HepG2 (cell line): Measurements from ENCODE around the gene BSG. TPM values are rescaled to one million over a fixed set of nuclear protein-coding genes. Genes with fewer than 3 reads are reported as not detected.

Experiments used
- CEBPG ChIP-seq: IDR thresholded peaks from 2 replicates; pipeline ENCODE4 v1.6.1; 2016
- DMAP1 ChIP-seq: IDR thresholded peaks from 2 replicates; pipeline ENCODE4 v1.6.1; 2016
- ESRRA ChIP-seq: sonication (generic); formaldehyde crosslinking; IDR thresholded peaks from 2 replicates; pipeline ENCODE4 v1.5.1; 2020; ENCODE audit warnings: mild to moderate bottlenecking, low read depth, missing genetic modification reagents
- FOXK2 ChIP-seq: fragments of 450-650 bp; IDR thresholded peaks from 2 replicates; pipeline ENCODE4 v1.6.1; 2016
- GABPB1 ChIP-seq: IDR thresholded peaks from 2 replicates; pipeline ENCODE4 v1.6.1; 2016; ENCODE audit warnings: mild to moderate bottlenecking, missing genetic modification reagents, moderate library complexity, missing compliant biosample characterization
- HNF4G ChIP-seq, 2 experiments: sonication (generic) in 1 of 2; formaldehyde crosslinking in 1 of 2; IDR thresholded peaks; 2 replicates each; pipeline versions ENCODE4 v1.4.0 to v1.6.1; 2011 to 2020; ENCODE audit warnings: borderline replicate concordance in 2 of 2, low read depth in 2 of 2, mild to moderate bottlenecking in 2 of 2, low read length in 1 of 2, missing genetic modification reagents in 1 of 2, moderate library complexity in 1 of 2
- MIXL1 ChIP-seq: IDR thresholded peaks from 2 replicates; pipeline ENCODE4 v1.6.1; 2016
- NCOA5 ChIP-seq: sonication (generic); formaldehyde crosslinking; IDR thresholded peaks from 2 replicates; pipeline ENCODE4 v1.4.0; 2020; ENCODE audit warnings: missing genetic modification reagents
- PITX1 ChIP-seq: sonication (generic); formaldehyde crosslinking; IDR thresholded peaks from 2 replicates; pipeline ENCODE4 v1.5.1; 2020; ENCODE audit warnings: mild to moderate bottlenecking, missing genetic modification reagents
- ZBTB3 ChIP-seq: sonication (generic); formaldehyde crosslinking; IDR thresholded peaks from 2 replicates; pipeline ENCODE4 v1.4.0; 2020; ENCODE audit warnings: low read depth, mild to moderate bottlenecking, moderate library complexity, missing genetic modification reagents, borderline replicate concordance
- ZBTB7A ChIP-seq: sonication (generic); formaldehyde crosslinking; IDR thresholded peaks from 2 replicates; pipeline ENCODE4 v1.8.0; 2022; ENCODE audit warnings: mild to moderate bottlenecking, missing genetic modification reagents
- ZFP41 ChIP-seq: sonication (generic); formaldehyde crosslinking; IDR thresholded peaks from 2 replicates; pipeline ENCODE4 v1.4.0; 2020; ENCODE audit warnings: mild to moderate bottlenecking, missing genetic modification reagents, borderline replicate concordance
- ZFP90 ChIP-seq: sonication (generic); formaldehyde crosslinking; IDR thresholded peaks from 2 replicates; pipeline ENCODE4 v1.8.0; 2022; ENCODE audit warnings: missing genetic modification reagents, mild to moderate bottlenecking, inconsistent platforms, borderline replicate concordance
- ZFYVE20 ChIP-seq: sonication (generic); formaldehyde crosslinking; IDR thresholded peaks from 2 replicates; pipeline ENCODE4 v1.8.0; 2023; ENCODE audit warnings: low read depth, mild to moderate bottlenecking, moderate library complexity, missing genetic modification reagents, borderline replicate concordance
- ZNF256 ChIP-seq: sonication (generic); formaldehyde crosslinking; conservative IDR thresholded peaks from 2 replicates; pipeline ENCODE4 v1.4.0; 2020; ENCODE audit warnings: missing genetic modification reagents
- ZNF354B ChIP-seq: sonication (generic); formaldehyde crosslinking; IDR thresholded peaks from 2 replicates; pipeline ENCODE4 v1.8.0; 2022; ENCODE audit warnings: mild to moderate bottlenecking, missing genetic modification reagents
- ZNF75D ChIP-seq: sonication (generic); formaldehyde crosslinking; IDR thresholded peaks from 2 replicates; pipeline ENCODE4 v1.8.1; 2023; ENCODE audit warnings: missing genetic modification reagents, mild to moderate bottlenecking, borderline replicate concordance
- polyA plus RNA-seq, 8 experiments: library from polyadenylated mRNA; depleted of rRNA in 3 of 8; stranded (reverse) in 7 of 8; unstranded in 1 of 8; fragments of >200 nt; fragmentation: Illumina TruSeq in 4 of 8; extraction: Trizol in 4 of 8; gene quantifications; 2 replicates each; pipeline versions ENCODE4 v1.2.1 to v1.2.3, GENCODE V29; 2011 to 2016; ENCODE audit warnings: low read depth in 4 of 8, missing spikeins in 1 of 8, mixed read lengths in 1 of 8; ENCODE audit not compliant: insufficient read depth in 1 of 8
- total RNA-seq, 5 experiments: library from RNA; depleted of rRNA; stranded (reverse); fragments of >200 nt; fragmentation: Illumina TruSeq; extraction: Trizol; gene quantifications; 2 replicates each; pipeline ENCODE4 v1.2.3, GENCODE V29; 2016; ENCODE audit warnings: low read depth in 1 of 5
- TF ChIP-seq, protein P1 (sequence below): sonication (generic); formaldehyde crosslinking; IDR thresholded peaks from 2 replicates; pipeline ENCODE4 v1.4.0; 2020; ENCODE audit warnings: missing genetic modification reagents
- TF ChIP-seq, protein P2 (sequence below): IDR thresholded peaks from 2 replicates; pipeline ENCODE4 v1.6.1; 2012; ENCODE audit warnings: low read length, improper control_type of control experiment
- TF ChIP-seq, protein P3 (sequence below): sonication (generic); formaldehyde crosslinking; IDR thresholded peaks from 2 replicates; pipeline ENCODE4 v1.4.0; 2020; ENCODE audit warnings: missing genetic modification reagents
- TF ChIP-seq, protein P4 (sequence below): sonication (generic); IDR thresholded peaks from 2 replicates; pipeline ENCODE4 v1.6.1; 2016; ENCODE audit warnings: low read depth, borderline replicate concordance
- TF ChIP-seq, protein P5 (sequence below): sonication (generic); formaldehyde crosslinking; conservative IDR thresholded peaks from 2 replicates; pipeline ENCODE4 v1.4.0; 2020; ENCODE audit warnings: missing genetic modification reagents

Gene BSG
- total and polyA plus RNA-seq, 2 of the 13 experiments (the other 11 are each of a cell fraction or from before 2014, with no cell fraction given): 309 to 754 TPM

DNA sequence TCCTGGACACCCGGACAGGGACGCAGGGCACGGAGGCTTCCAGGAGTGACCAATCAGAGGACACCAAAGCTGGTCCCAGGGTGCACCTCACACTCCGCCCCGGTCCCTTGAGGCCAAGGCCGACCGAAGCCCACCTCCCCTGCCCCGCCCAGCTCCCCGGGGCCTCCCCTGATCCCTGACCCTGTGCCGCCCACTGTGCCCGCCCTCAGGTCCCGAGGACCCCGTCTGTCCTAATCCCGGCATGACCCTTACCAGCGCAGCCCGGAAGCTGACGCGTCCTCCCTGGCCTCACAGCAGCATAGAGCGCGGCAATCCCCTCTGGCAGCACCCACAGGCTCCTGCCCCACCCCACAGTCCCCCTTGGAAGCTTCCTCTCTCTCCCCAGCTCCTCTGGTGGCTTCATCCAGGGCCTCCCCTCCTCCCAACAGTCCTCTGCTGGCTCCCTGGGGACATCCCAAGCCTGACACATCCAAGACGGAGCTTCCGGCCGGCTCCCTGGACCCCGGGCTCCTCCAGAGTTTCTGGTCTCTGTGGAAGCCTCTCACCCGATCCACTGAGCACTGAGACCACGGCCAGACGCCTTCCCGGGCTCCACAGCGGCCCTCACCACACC is 48.2 kb upstream of the BSG start (continued):
- TF ChIP-seq, protein P1, sequence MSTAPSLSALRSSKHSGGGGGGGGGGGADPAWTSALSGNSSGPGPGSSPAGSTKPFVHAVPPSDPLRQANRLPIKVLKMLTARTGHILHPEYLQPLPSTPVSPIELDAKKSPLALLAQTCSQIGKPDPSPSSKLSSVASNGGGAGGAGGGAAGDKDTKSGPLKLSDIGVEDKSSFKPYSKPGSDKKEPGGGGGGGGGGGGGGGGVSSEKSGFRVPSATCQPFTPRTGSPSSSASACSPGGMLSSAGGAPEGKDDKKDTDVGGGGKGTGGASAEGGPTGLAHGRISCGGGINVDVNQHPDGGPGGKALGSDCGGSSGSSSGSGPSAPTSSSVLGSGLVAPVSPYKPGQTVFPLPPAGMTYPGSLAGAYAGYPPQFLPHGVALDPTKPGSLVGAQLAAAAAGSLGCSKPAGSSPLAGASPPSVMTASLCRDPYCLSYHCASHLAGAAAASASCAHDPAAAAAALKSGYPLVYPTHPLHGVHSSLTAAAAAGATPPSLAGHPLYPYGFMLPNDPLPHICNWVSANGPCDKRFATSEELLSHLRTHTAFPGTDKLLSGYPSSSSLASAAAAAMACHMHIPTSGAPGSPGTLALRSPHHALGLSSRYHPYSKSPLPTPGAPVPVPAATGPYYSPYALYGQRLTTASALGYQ (CRISPR knock-in tag): peak; percentile 73
- TF ChIP-seq, protein P2, sequence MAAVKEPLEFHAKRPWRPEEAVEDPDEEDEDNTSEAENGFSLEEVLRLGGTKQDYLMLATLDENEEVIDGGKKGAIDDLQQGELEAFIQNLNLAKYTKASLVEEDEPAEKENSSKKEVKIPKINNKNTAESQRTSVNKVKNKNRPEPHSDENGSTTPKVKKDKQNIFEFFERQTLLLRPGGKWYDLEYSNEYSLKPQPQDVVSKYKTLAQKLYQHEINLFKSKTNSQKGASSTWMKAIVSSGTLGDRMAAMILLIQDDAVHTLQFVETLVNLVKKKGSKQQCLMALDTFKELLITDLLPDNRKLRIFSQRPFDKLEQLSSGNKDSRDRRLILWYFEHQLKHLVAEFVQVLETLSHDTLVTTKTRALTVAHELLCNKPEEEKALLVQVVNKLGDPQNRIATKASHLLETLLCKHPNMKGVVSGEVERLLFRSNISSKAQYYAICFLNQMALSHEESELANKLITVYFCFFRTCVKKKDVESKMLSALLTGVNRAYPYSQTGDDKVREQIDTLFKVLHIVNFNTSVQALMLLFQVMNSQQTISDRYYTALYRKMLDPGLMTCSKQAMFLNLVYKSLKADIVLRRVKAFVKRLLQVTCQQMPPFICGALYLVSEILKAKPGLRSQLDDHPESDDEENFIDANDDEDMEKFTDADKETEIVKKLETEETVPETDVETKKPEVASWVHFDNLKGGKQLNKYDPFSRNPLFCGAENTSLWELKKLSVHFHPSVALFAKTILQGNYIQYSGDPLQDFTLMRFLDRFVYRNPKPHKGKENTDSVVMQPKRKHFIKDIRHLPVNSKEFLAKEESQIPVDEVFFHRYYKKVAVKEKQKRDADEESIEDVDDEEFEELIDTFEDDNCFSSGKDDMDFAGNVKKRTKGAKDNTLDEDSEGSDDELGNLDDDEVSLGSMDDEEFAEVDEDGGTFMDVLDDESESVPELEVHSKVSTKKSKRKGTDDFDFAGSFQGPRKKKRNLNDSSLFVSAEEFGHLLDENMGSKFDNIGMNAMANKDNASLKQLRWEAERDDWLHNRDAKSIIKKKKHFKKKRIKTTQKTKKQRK: no peak
- no peak for TF ChIP-seq ZBTB3 (CRISPR knock-in tag)
- TF ChIP-seq CEBPG (CRISPR knock-in tag): no peak
- TF ChIP-seq, protein P3, sequence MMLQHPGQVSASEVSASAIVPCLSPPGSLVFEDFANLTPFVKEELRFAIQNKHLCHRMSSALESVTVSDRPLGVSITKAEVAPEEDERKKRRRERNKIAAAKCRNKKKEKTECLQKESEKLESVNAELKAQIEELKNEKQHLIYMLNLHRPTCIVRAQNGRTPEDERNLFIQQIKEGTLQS (CRISPR knock-in tag): 0 out of 2 replicates have a peak, but pooled peaks have one; percentile 16
- peak; percentile 99 for TF ChIP-seq PITX1 (CRISPR knock-in tag)
- TF ChIP-seq FOXK2: no peak
- TF ChIP-seq ZFP41 (CRISPR knock-in tag): no peak
- peak; percentile 90 for TF ChIP-seq GABPB1 (CRISPR knock-in tag)
- TF ChIP-seq, protein P4, sequence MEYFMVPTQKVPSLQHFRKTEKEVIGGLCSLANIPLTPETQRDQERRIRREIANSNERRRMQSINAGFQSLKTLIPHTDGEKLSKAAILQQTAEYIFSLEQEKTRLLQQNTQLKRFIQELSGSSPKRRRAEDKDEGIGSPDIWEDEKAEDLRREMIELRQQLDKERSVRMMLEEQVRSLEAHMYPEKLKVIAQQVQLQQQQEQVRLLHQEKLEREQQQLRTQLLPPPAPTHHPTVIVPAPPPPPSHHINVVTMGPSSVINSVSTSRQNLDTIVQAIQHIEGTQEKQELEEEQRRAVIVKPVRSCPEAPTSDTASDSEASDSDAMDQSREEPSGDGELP: no peak
- TF ChIP-seq ZNF75D (CRISPR knock-in tag): no peak
- TF ChIP-seq ZFP90: peak; percentile 68; the same call in 1 of the 2 replicates
- TF ChIP-seq MIXL1 (CRISPR knock-in tag): no peak
- TF ChIP-seq, protein P5, sequence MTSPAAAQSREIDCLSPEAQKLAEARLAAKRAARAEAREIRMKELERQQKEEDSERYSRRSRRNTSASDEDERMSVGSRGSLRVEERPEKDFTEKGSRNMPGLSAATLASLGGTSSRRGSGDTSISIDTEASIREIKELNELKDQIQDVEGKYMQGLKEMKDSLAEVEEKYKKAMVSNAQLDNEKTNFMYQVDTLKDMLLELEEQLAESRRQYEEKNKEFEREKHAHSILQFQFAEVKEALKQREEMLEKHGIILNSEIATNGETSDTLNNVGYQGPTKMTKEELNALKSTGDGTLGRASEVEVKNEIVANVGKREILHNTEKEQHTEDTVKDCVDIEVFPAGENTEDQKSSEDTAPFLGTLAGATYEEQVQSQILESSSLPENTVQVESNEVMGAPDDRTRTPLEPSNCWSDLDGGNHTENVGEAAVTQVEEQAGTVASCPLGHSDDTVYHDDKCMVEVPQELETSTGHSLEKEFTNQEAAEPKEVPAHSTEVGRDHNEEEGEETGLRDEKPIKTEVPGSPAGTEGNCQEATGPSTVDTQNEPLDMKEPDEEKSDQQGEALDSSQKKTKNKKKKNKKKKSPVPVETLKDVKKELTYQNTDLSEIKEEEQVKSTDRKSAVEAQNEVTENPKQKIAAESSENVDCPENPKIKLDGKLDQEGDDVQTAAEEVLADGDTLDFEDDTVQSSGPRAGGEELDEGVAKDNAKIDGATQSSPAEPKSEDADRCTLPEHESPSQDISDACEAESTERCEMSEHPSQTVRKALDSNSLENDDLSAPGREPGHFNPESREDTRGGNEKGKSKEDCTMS: no peak
- no peak for TF ChIP-seq ZNF354B
- peak; percentile 87; the same call in 1 of the 2 replicates for TF ChIP-seq ESRRA (CRISPR knock-in tag)
- no peak for TF ChIP-seq NCOA5 (CRISPR knock-in tag)
- TF ChIP-seq ZFYVE20 (CRISPR knock-in tag): no peak
- TF ChIP-seq DMAP1: peak; percentile 51
- TF ChIP-seq HNF4G (IDR thresholded peaks at IDR 0.05; ENCODE audit: borderline replicate concordance, low read depth, low read length): peak; percentile 83
- TF ChIP-seq HNF4G (CRISPR knock-in tag; IDR thresholded peaks at IDR 0.05; ENCODE audit: borderline replicate concordance, low read depth): peak; percentile 78; the same call in 1 of the 2 replicates
- TF ChIP-seq ZNF256 (CRISPR knock-in tag): no peak
- peak; percentile 100 for TF ChIP-seq ZBTB7A
